Ovary (tissue), 3 donors: ENCODE measurements around the gene TAF11L2.

ENCODE experiments used
- EP300 ChIP-seq: sonication (generic); formaldehyde crosslinking; IDR thresholded peaks from one replicate; pipeline ENCODE4 v1.6.1; 2017; ENCODE audit warnings: antibody characterized with exemption
- POLR2A ChIP-seq: fragments of 450-650 bp; IDR thresholded peaks from one replicate; pipeline ENCODE4 v1.6.1; 2017; ENCODE audit warnings: antibody characterized with exemption, mild to moderate bottlenecking, moderate library complexity
- TF ChIP-seq, protein P1 (sequence below), 3 donors: fragments of 450-650 bp in 2 of 3; fragments of 200-600 bp in 1 of 3; IDR thresholded peaks; one replicate each; pipeline versions ENCODE4 v1.5.1 to v1.8.0; 2016 to 2022; ENCODE audit warnings: antibody characterized with exemption in 3 of 3, mild to moderate bottlenecking in 1 of 3
- donor health status: DM: no; HTN: no; CAD: no.

DNA sequence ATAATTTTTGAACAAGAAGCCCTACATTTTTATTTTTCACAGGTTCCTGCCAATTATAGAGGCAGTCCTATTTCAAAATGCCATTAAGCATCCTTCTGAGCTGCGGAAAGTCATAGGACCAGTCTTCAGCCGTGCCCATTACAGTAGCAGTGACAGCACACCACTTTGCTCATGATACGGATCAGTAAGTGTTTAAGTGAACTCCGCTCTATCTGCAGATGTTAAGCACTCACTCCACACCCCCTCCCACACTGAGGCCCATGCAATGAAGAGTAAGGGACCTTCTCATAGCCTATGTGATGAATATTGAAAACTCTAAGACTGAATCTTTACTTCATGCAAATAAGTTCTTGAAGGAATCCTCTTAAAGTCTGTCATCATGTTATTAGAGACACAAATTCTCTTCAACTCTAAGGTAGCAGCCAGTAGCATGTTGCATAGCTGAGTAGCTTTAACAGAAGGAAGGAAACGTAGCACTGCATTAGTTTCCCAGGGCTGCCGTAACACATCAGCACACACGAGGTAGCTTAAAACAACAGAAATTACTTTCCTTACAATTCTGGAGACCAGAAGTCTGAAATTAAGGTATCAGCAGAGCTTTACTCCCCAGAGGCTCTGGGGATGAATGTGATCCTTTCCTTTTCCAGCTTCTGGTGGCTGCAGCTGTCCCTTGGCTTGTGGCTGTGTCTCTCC is 20.3 kb upstream of the TAF11L2 start:
- TF ChIP-seq EP300 (no peak), POLR2A (no peak)
- TF ChIP-seq, protein P1, sequence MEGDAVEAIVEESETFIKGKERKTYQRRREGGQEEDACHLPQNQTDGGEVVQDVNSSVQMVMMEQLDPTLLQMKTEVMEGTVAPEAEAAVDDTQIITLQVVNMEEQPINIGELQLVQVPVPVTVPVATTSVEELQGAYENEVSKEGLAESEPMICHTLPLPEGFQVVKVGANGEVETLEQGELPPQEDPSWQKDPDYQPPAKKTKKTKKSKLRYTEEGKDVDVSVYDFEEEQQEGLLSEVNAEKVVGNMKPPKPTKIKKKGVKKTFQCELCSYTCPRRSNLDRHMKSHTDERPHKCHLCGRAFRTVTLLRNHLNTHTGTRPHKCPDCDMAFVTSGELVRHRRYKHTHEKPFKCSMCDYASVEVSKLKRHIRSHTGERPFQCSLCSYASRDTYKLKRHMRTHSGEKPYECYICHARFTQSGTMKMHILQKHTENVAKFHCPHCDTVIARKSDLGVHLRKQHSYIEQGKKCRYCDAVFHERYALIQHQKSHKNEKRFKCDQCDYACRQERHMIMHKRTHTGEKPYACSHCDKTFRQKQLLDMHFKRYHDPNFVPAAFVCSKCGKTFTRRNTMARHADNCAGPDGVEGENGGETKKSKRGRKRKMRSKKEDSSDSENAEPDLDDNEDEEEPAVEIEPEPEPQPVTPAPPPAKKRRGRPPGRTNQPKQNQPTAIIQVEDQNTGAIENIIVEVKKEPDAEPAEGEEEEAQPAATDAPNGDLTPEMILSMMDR (IDR thresholded peaks at IDR 0.05): no peak
